Lower lobe of right lung (tissue), 2 donors: ENCODE data around the gene PSME3. TPM values are rescaled to one million over a fixed set of nuclear protein-coding genes. Genes with fewer than 3 reads are reported as not detected.

ENCODE experiments used
- ATAC-seq, 2 donors: fragments of 200-7000 bp; cut with Tn5 transposase; one replicate each; pipeline ENCODE4 v1.9.1; 2020 to 2022; ENCODE audit warnings: mild to moderate bottlenecking in 2 of 2, moderate library complexity in 2 of 2
- DNase-seq: peaks from one replicate; pipeline ENCODE4 v3.0.0-alpha.2; 2020
- H3K27ac ChIP-seq: fragments of 200-600 bp; one replicate; pipeline ENCODE4 v1.8.0; 2022
- H3K27me3 ChIP-seq: fragments of 200-600 bp; one replicate; pipeline ENCODE4 v1.8.0; 2022; ENCODE audit warnings: low read depth
- H3K36me3 ChIP-seq: fragments of 200-600 bp; one replicate; pipeline ENCODE4 v1.8.0; 2022; ENCODE audit warnings: mild to moderate bottlenecking
- H3K4me1 ChIP-seq: fragments of 200-600 bp; one replicate; pipeline ENCODE4 v1.8.0; 2022
- H3K4me3 ChIP-seq: fragments of 200-600 bp; one replicate; pipeline ENCODE4 v1.8.0; 2022; ENCODE audit warnings: mild to moderate bottlenecking
- H3K9me3 ChIP-seq: fragments of 200-600 bp; one replicate; pipeline ENCODE4 v1.8.0; 2022
- intact Hi-C: fragments of 100-400 bp; cut with DNase I; formaldehyde crosslinking; loops from one replicate; pipeline ENCODE4 v1.11.0; 2022
- total RNA-seq: library from RNA; stranded (reverse); fragmentation: NEBNext Ultra II Directional; extraction: Animal tissue kit (Norgen Biotek cat#: 25700); gene quantifications from one replicate; pipeline ENCODE4 v1.2.1, GENCODE V29; 2021
- TF ChIP-seq, protein P1 (sequence below): fragments of 200-600 bp; IDR thresholded peaks from one replicate; pipeline ENCODE4 v1.8.0; 2022; ENCODE audit warnings: antibody characterized with exemption, mild to moderate bottlenecking
- donor health status: DM: no; HTN: yes; CAD: no; lungs with severe emphysema.

The PSME3 gene
- total RNA-seq, 1 donor from 2014 or later: 81.6 TPM

DNA sequence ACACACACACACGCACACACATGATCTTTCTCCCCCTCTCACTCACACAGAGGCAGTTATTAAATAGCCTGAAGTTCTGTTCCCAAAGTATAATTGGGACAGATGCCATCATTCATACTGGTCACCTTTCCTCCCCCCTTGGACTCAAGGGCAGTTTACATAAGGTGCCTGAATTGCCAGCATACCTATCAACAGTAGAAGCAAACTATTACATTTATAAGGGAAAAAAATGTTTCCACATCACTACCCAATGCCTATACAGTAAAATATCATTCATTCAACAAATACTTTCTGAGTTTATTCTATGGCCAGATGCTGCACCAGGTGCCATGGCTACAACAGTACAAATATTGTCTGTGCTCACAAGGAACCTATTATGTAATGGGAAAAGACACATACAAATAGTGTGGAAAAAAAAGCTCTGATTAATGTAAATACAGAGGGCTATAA is 28.3 kb upstream of the PSME3 start:
- ATAC-seq (peak; percentile 84 to 89), DNase-seq (no peak)
- Histone ChIP-seq H3K4me3 (no peak overlapping the region), H3K4me1 (no peaks in the 10 kb centered on the region), H3K27me3 (no peaks in the 10 kb centered on the region), H3K27ac (no peak overlapping the region), H3K36me3 (peaks cover 12% of the 10 kb centered on the region), H3K9me3 (no peaks in the 10 kb centered on the region)
- TF ChIP-seq, protein P1, sequence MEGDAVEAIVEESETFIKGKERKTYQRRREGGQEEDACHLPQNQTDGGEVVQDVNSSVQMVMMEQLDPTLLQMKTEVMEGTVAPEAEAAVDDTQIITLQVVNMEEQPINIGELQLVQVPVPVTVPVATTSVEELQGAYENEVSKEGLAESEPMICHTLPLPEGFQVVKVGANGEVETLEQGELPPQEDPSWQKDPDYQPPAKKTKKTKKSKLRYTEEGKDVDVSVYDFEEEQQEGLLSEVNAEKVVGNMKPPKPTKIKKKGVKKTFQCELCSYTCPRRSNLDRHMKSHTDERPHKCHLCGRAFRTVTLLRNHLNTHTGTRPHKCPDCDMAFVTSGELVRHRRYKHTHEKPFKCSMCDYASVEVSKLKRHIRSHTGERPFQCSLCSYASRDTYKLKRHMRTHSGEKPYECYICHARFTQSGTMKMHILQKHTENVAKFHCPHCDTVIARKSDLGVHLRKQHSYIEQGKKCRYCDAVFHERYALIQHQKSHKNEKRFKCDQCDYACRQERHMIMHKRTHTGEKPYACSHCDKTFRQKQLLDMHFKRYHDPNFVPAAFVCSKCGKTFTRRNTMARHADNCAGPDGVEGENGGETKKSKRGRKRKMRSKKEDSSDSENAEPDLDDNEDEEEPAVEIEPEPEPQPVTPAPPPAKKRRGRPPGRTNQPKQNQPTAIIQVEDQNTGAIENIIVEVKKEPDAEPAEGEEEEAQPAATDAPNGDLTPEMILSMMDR: no peak
- intact Hi-C loops: no loop called here

DNA sequence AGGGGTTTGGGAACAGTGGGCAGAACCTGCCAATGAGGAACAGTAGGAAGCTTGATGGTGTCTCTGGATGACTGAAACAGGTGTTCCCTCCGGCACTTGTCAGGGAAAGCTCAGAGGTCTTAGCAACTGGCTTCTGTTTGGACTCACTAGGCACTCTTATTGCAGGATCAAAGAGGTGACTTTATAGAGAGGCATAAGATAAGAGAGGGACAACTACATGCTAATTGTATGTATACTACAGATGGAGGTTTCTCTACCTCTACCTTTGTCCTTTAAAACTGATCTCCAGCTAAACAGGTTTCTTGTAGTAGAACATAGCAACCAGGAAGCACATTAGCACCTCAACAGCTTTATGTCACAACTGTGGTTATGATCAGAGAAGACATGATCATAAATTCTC is 26.9 kb upstream of the PSME3 start:
- Histone ChIP-seq H3K4me1 (no peaks in the 10 kb centered on the region), H3K27me3 (no peaks in the 10 kb centered on the region), H3K36me3 (peaks cover 25% of the 10 kb centered on the region), H3K9me3 (no peaks in the 10 kb centered on the region), H3K27ac (no peak overlapping the region), H3K4me3 (no peak overlapping the region)
- ATAC-seq (no peak), DNase-seq (no peak)
- TF ChIP-seq, protein P1: no peak
- intact Hi-C loops: no loop called here

DNA sequence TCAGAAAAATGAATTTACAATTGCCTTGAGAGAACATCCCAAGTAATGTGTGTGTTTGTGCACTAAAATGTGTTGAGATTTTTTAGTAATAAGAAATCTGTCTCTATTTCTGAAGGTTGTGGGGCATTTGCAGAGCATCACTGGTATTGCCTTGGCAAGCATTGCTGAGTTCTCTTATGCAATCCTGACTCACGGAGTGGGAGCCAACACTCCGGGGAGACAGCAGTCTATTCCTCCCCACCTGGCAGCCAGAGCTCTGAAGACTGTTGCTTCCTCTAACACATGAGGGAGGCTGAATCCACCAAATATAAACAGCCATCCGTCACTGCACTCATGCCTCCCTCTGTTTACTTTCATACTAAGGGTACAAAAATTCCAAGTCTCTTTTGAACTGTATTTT is 23.9 kb upstream of the PSME3 start:
- Histone ChIP-seq H3K9me3 (no peaks in the 10 kb centered on the region), H3K4me3 (no peak overlapping the region), H3K36me3 (peaks cover 55% of the 10 kb centered on the region), H3K27ac (no peak overlapping the region), H3K4me1 (no peaks in the 10 kb centered on the region), H3K27me3 (no peaks in the 10 kb centered on the region)
- intact Hi-C loops: no loop called here
- DNase-seq: no peak
- TF ChIP-seq, protein P1: no peak
- ATAC-seq: peak in 1 of 2 donors; percentile 45

DNA sequence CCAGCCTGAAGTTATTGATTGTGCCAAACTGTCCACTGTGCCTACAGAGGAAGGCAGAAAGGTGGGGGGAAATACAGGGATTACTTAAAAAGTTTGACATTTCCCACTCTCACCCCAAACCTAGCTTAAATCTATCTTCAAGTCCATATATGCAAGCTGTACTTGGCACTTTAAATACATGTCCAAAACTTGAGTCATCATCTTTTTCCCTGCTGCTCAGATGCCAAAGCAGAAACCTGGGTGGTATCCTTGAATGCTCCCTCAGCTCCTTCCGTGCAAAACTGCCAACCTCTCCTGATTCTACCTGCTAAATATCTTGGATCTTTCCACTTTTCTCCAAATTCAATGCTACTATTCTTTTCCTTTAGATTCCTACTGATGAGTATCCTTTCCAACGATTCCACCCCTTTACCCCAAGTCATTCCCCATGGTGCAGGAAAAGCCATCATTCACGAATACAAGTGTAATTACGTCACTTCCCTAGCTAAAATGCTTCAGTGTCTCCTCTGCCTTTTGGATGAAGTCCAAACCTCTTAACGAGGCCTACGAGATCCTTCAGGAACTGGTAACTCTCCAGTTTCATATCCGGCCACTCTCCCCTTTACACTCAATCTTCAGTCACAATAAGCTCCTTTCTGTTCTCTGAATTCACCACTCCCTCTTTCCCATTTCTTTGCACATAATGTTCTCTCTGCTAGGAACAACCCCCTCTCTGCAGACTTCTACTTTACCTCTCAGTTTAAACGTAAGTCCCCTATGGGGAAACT is 18.4 kb upstream of the PSME3 start:
- peaks cover 100% of the 10 kb centered on the region for H3K36me3 ChIP-seq
- intact Hi-C loops: no loop called here
- no peak overlapping the region for H3K4me3 ChIP-seq
- TF ChIP-seq, protein P1: no peak
- DNase-seq (no peak), ATAC-seq (peak; percentile 86 to 87)
- H3K27me3 ChIP-seq: no peaks in the 10 kb centered on the region
- no peaks in the 10 kb centered on the region for H3K9me3 ChIP-seq
- peak overlapping the region; percentile 71 for H3K27ac ChIP-seq
- H3K4me1 ChIP-seq: no peaks in the 10 kb centered on the region

DNA sequence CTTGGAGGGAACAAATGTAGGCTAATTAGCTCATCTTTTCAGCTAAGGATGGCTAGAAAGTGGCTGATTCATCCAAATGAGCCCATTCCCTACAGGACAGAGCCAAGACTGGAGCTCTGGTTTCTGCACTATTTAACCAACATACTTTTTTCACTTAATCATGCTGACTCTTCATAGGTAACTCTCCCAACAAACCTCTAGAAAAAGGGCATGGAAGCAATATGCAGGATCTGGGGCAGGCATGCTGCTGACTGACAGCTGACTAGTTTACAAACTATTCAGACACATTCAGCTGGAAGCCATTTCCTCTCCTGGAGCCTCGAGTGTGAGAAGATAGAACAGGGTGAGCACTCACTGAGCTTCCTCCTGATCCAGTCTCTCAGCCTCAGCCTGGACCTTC is 15.3 kb upstream of the PSME3 start:
- Histone ChIP-seq H3K27ac (no peak overlapping the region), H3K36me3 (peaks cover 99% of the 10 kb centered on the region), H3K4me1 (peaks cover 12% of the 10 kb centered on the region), H3K27me3 (no peaks in the 10 kb centered on the region), H3K4me3 (no peak overlapping the region), H3K9me3 (no peaks in the 10 kb centered on the region)
- DNase-seq: no peak
- TF ChIP-seq, protein P1: no peak
- no peak for ATAC-seq
- intact Hi-C loops: no loop called here
